Measurements from ENCODE around the gene CDH23.
A peak's percentile ranks its signal among the peaks of the same experiment; 100 is the strongest.

Gene CDH23

DNA sequence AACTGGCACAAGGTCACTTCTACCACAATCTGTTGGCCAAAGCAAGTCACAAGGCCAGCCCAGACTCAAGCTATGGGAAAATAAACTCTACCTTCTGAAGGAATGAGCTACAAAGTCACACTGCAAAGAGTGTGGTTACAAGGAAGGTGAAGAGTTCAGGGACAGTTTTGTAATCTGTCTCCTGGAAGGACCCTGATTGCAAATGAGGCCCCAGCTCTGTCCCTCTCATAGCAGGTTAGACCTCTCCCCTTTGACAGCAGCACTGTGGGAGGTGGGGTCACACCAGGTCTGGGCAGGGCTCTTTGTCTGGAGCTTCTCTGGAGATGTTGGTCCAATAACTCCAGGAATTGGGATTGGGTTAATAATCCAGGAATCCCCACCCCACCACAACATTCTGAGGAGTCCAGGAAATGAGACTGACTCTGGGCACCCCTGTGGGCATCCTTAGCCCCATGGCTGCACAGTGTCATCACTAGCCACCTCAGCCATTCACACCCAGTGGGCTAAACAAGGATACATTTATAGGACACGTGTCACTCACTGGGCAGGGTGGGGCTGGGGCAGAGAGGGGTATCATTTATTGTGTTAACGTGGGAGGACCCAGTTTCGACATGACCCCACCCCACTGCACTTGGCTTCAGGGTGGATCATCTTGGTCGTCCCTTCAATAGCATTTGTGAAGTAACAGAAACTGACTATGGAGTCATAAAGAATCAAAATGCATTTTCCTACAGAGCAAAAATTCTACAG lies 346.5 kb downstream of the CDH23 start:
- Mint-ChIP-seq H3K27ac (peak overlapping the region; percentile 17), H3K9me3 (no peaks in the 10 kb centered on the region), H3K36me3 (peaks cover 28% of the 10 kb centered on the region), H3K4me1 (peaks cover 100% of the 10 kb centered on the region), H3K4me3 (peak overlapping the region; percentile 39)
- DNase-seq (ENCODE audit: low spot score in 2 of 2) (no peak), ATAC-seq (no peak)

DNA sequence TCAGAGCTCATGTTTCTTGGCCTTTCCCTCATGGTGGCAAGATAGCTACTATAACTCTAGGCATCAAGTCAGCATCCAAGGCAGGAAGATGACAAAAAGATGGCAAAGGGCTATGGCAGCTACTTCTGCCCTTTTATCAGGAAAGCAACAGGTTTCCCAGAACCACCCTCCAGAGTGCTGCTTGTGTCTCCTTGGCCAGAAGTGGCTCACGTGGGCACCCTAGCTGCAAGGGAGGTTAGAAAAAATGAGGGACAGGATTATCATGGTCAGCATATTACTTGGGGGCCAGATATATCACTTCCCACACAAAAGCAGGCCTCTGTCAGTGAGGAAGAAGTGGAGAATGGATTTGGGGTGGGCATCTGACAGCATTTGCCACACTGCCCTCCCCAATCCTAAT lies 347.1 kb downstream of the CDH23 start:
- Mint-ChIP-seq H3K9me3 (no peaks in the 10 kb centered on the region), H3K27ac (peak overlapping the region; percentile 17), H3K4me1 (peaks cover 100% of the 10 kb centered on the region), H3K4me3 (no peak overlapping the region), H3K36me3 (peaks cover 33% of the 10 kb centered on the region)
- no peak for ATAC-seq
- DNase-seq (ENCODE audit: low spot score in 2 of 2): no peak

DNA sequence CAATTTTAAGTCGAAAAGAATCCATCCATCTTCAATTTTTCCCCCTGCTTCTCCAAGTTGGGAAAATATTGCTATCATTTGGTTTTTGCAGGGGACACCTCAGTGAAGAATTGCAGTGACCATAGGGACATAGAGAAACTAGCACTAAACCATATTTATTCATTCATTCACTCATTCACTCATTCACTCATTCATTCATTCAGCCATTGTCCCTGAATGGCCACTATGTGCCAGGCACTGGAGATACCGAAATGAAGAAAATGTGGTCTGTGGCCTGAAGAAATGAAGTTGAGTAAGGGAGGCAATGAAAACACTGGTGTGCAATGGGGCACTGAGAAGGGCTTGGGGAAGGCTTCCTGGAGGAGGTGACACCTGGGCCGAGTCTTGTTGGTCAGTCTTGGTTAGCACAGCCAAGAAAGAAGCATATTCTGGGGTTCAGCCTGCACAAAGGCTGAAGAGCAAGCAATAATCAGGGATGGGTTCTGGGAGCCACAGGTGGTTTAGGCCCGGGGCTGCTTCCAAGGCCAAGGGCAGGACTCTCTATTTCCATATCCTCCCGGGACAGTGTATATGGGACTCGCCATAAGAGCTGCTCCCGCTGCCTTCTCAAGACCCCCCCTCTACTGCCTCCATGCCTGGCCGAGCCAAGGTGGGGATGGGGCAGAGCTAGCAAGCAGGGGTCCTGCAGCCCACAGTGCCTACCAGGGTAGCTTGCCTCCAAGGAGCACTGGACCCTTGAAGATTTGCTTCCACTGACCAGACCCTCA lies 348.4 kb downstream of the CDH23 start:
- Mint-ChIP-seq H3K4me1 (peaks cover 99% of the 10 kb centered on the region), H3K36me3 (peaks cover 41% of the 10 kb centered on the region), H3K27ac (peak overlapping the region; percentile 97), H3K4me3 (no peak overlapping the region), H3K9me3 (no peaks in the 10 kb centered on the region)
- no peak for ATAC-seq
- no peak for DNase-seq (ENCODE audit: low spot score in 2 of 2)

DNA sequence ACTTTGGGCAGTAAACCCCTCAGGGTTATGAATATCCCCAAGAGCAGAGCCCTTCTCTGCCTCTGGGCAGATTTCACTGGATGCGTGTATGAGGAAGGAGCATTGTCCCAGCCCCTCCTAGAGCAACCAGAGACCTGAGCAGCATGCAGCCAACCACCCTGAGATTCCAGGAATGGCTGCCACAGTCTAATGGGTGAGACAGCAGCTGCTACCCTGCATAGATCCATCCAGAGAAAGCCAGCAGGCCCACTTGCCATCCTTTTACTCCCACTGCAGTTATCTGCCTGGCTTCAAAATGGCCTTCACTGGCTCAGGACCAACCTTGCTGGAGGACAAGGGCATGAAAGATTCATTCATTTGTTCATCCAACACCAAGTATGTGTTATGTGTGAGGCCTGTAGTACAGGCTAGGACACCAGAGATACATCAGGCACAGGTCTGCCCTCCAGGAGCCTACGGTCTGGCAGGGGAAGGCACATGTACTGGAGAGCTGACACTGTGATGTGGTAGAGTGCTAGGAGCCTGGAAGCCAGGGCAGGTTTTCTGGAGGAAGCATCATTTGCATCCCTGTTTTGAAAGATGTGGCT lies 349.0 kb downstream of the CDH23 start:
- Mint-ChIP-seq H3K4me3 (no peak overlapping the region), H3K27ac (peak overlapping the region; percentile 97)
- ATAC-seq: no peak

DNA sequence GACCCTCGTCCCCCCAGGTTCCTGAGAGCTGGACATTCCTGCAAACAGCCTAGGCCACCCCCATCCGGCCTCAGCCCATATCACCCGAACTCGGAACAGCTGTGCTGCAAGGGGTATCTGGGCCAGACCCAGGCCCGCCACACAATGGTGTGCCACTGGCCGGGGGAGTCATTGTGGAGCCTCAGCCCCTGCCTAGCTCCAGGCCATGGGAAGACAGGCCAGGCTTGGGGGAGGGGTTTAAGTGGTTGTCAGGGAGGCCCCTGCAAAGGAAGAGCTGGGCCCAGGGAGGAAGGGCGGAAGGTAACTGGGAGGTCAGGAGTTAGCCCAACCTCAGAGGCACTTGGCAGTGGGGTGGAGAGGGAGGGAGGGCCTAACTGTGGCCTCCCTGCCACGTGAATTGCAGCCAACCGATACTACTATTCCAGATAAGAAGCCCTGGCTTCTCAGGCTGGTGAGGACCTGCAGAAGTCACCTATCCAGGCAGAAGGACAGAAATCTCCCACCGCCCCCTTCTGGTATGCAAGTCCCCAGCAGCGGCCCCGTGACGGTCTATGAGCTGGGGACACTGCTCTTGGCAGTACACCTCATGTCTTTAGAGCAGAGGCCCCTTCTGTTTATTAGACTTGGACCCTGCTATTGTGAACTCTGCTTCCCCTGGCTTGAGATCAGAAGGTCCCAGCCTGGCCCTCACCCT lies 349.8 kb downstream of the CDH23 start:
- H3K27ac Mint-ChIP-seq: peak overlapping the region; percentile 97
- peak overlapping the region; percentile 69 for H3K4me3 Mint-ChIP-seq
- H3K36me3 Mint-ChIP-seq: peaks cover 54% of the 10 kb centered on the region
- ATAC-seq (no peak), DNase-seq (ENCODE audit: low spot score in 2 of 2) (no peak)
- H3K9me3 Mint-ChIP-seq: no peaks in the 10 kb centered on the region
- peaks cover 96% of the 10 kb centered on the region for H3K4me1 Mint-ChIP-seq

More for the DNA sequence above, 349.0 kb downstream of the CDH23 start:
- H3K9me3 Mint-ChIP-seq: no peaks in the 10 kb centered on the region
- peaks cover 48% of the 10 kb centered on the region for H3K36me3 Mint-ChIP-seq
- no peak for DNase-seq (ENCODE audit: low spot score in 2 of 2)
- H3K4me1 Mint-ChIP-seq: peaks cover 99% of the 10 kb centered on the region

DNA sequence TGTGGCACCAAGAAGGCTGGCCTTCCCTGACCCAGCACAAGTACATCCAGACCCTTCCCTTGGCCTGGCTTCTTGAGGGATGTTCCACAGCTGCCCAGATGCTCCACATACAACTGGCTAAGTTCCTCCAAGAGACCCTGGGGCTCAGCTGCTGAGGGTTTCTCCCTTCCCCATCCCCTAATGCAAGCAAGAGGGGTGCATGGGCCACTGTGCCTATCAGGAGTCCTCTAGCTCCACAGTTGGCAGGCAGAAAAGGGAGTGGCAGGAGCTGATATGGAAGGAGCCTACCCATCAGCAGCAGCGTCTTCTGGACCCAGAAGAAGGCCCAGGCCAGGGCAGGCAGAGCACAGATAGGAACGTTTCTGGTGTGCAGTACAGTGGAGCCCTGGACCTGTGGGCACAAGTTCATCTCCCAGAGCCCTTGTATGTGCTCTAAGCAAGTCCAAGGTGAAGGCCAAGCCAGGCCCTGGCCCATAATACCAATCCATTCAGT lies 350.4 kb downstream of the CDH23 start:
- ATAC-seq (no peak), DNase-seq (ENCODE audit: low spot score in 2 of 2) (no peak)
- Mint-ChIP-seq H3K4me3 (peak overlapping the region; percentile 69), H3K27ac (peak overlapping the region; percentile 97), H3K9me3 (no peaks in the 10 kb centered on the region), H3K36me3 (peaks cover 56% of the 10 kb centered on the region), H3K4me1 (peaks cover 96% of the 10 kb centered on the region)

DNA sequence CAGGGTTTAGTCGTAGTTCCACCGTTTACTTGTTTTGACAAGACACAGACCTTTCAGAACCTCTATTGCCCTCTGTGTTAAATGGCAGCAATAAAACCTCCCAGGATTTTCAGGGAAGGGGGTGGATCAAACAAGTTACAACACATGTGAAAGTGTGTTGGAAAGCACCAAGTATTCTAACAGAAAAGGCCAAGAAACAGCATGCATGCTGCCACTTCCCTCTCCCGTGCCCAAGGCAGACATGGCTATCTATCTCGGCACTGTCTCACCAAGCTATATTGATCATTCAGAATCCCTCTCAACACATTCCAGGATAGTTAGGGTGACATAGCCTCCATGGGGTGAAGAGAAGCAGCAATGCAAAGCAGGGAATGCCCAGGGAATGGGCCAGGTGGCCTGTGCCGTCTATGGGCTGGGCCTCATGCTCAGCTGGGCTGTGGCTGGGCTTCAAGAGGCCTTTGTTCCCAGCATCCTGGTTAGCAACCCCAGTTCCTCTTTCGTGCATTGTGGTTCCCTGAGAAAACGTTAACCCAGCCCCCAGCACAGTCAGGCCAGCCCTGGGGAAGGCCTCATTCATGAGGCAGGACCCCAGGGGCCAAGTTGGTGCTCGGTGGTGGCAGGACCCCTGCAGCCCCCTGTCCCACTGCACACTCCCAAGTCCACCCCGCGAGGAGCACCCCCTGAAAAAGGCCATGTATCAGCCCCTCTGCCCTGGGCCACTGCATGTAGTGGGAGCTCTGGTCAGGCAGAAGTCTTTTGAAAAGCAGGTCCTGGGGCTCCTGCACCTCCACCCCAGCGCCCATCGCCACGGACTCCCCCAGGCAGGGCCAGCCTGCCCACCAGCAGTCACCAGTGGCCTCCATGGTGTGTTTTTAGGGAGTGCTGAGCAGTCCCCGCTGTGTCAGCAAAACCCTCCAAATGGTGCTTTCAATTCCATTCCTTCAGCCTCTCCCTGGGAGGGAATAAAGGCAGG lies 351.1 kb downstream of the CDH23 start:
- Mint-ChIP-seq H3K4me1 (peaks cover 96% of the 10 kb centered on the region), H3K36me3 (peaks cover 63% of the 10 kb centered on the region), H3K27ac (peak overlapping the region; percentile 97), H3K9me3 (no peaks in the 10 kb centered on the region), H3K4me3 (peak overlapping the region; percentile 69)
- ATAC-seq: no peak
- no peak for DNase-seq (ENCODE audit: low spot score in 2 of 2)

DNA sequence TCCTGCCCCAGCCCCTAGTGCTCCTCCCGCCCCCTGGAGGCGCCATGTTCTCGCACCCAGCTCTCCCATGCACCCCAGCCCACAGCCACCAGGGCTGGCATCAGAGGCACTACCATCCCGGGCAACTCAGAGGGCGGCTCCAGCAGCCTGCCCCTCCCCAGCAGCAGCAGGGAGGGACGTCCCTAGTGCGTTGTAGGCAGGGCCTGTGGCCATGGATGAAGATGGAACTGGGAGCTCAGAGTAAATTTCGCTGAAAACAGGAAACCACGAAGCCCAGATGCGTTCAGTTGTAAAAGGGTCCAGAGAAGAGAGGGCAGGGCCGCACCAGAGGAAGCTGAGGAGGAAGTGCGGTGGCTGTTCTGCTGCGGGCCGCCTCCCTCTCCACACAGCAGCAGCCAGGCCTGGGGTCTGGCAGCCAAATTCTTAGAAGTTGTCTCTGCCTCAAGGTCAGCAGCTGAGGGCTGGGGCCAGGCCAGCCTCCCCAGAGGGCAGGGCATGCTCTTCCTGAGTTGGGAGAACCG lies 352.0 kb downstream of the CDH23 start:
- peaks cover 72% of the 10 kb centered on the region for H3K36me3 Mint-ChIP-seq
- no peaks in the 10 kb centered on the region for H3K9me3 Mint-ChIP-seq
- peaks cover 96% of the 10 kb centered on the region for H3K4me1 Mint-ChIP-seq
- H3K27ac Mint-ChIP-seq: peak overlapping the region; percentile 97
- DNase-seq (ENCODE audit: low spot score in 2 of 2) (peak; percentile 49 to 82), ATAC-seq (peak; percentile 87)
- peak overlapping the region; percentile 69 for H3K4me3 Mint-ChIP-seq

DNA sequence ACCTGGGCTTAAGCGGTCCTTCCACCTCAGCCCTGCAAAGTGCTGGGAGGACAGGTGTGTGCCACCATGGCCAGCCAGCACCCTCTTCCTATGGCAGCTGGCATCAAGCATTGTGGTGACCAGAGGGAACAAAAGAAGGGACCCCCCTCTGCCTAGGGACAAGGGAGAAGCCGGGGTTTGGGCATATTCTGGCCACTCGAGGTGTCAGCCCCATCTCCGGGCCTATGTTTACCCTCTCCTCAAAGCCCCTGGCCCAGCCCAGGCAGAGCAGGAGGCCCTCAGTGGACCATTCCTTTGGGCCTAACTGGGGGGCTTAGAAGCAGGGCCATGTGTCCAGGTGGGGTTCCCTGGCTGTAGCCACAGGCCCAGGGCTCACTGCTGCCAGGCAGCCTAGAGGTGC lies 352.7 kb downstream of the CDH23 start:
- Mint-ChIP-seq H3K4me1 (peaks cover 96% of the 10 kb centered on the region), H3K4me3 (peak overlapping the region; percentile 69), H3K27ac (peak overlapping the region; percentile 97), H3K36me3 (peaks cover 79% of the 10 kb centered on the region), H3K9me3 (no peaks in the 10 kb centered on the region)
- DNase-seq (ENCODE audit: low spot score in 2 of 2) (no peak), ATAC-seq (no peak)

DNA sequence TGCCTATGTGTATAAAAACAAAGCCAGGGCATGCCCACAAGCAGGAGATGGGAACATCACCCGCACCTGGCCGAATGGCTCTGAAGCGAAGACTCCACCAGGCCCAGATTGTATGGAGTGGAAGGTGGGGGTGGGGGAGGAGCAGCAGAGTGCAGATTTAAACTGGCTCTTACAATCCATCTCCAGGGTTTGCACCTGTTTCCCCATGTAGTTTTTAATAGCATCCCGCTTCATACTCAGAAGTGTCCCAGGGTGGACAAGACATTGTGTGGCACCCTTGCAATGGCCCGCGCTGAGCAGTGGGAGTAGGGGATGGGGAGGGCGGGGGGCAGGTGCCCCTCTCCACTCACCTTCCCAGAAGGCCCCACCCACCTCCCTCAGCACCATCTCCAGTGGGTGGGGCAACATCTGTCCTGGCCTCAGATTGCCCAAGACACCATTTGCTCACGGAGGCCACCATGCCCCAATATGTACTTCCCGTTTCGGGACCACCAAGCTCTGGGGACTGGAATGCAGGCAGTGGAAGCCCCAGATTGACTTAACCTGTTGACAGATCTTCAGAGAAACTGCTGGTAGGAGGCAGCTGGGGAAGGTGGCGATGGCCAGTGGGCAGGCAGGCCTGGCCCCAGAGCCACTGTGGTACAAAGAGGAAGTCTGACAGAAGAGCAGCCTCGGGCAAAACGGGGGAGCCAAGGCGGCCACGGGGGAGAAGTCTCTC lies 353.6 kb downstream of the CDH23 start:
- DNase-seq (ENCODE audit: low spot score in 2 of 2) (no peak), ATAC-seq (no peak)
- peak overlapping the region; percentile 28 for H3K4me3 Mint-ChIP-seq
- H3K4me1 Mint-ChIP-seq: peaks cover 96% of the 10 kb centered on the region
- H3K27ac Mint-ChIP-seq: peak overlapping the region; percentile 97
- no peaks in the 10 kb centered on the region for H3K9me3 Mint-ChIP-seq
- H3K36me3 Mint-ChIP-seq: peaks cover 82% of the 10 kb centered on the region

DNA sequence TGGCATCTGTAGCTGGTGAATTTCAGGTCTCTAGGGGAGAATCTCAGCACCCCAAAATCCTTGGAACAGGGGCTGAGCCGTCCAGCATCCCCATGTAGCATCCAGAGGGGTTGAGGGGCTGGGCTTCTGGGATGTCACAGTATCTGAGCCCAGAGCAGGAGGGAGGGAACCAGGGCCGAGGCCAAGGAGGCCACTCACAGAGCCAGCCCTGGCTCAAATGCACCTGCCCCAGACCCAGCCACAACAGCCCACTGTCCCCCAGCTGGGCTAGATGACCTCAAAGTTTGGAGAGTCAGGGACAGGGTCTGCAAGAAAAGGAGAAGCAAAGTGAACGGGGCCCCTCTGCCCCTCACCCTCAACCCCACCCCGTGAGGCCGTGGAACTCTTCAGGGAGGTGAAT lies 354.3 kb downstream of the CDH23 start:
- H3K27ac Mint-ChIP-seq: peak overlapping the region; percentile 97
- no peaks in the 10 kb centered on the region for H3K9me3 Mint-ChIP-seq
- H3K4me3 Mint-ChIP-seq: peak overlapping the region; percentile 28
- H3K4me1 Mint-ChIP-seq: peaks cover 90% of the 10 kb centered on the region
- H3K36me3 Mint-ChIP-seq: peaks cover 79% of the 10 kb centered on the region
- DNase-seq (ENCODE audit: low spot score in 2 of 2): no peak
- ATAC-seq: no peak

DNA sequence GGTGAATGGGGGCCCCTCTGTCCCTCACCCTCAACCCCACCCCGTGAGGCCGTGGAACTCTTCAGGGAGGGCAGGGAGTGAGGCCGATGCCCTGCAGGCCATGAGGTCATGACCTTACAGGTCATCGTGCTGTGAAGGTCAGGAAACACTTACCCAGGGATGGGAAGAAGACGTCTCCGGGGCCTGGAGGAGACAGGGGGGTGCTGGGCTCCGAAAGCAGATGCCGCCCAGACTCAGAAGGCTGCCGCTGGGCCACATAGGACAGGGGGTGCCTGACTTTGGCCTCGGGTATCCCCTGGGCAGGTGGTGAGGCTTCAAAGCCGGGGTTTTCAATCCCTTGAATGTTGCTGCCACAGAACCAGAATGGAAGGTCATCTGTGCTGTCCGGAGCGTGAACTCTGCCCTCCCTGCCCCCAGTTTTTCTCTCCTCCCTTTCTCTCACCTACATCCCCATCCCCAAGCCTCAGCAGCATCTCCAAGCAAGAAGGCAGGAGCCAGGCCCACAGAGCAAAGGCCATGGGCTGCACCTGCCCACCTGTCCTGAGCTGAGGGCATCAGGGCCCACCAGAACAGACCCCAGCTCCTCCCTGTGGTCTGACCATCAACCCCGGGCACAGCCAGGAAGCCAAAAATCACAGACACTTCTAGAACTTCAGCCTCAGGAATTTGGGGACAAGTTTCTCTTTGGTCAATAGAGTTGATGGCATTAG lies 354.9 kb downstream of the CDH23 start:
- H3K4me3 Mint-ChIP-seq: no peak overlapping the region
- peaks cover 76% of the 10 kb centered on the region for H3K36me3 Mint-ChIP-seq
- H3K27ac Mint-ChIP-seq: peak overlapping the region; percentile 97
- no peaks in the 10 kb centered on the region for H3K9me3 Mint-ChIP-seq
- ATAC-seq: no peak
- no peak for DNase-seq (ENCODE audit: low spot score in 2 of 2)
- peaks cover 90% of the 10 kb centered on the region for H3K4me1 Mint-ChIP-seq

Measured in stimulated activated effector memory CD8-positive, alpha-beta T cell treated with anti-CD3 and anti-CD28 coated beads, Interleukin-12 subunit alpha, Interleukin-12 subunit beta, amount 100 ng/mL, for 72 hours (primary cell).